Measurements from ENCODE around the gene GFRA1. TPM values are rescaled to one million over a fixed set of nuclear protein-coding genes. Genes with fewer than 3 reads are reported as not detected.

GFRA1 gene
- polyA plus RNA-seq, 6 donors from 2014 or later: not detected

- no peaks in the 10 kb centered on the region for H3K4me1 Mint-ChIP-seq
- peaks cover 0 to 4% (median 2%) of the 10 kb centered on the region in 7 donors for H3K9me3 Mint-ChIP-seq
- ATAC-seq (ENCODE audit: low read depth in 2 of 2) (no peak), DNase-seq (no peak)
- H3K4me3 Mint-ChIP-seq: no peak overlapping the region
- H3K27me3 Mint-ChIP-seq: peaks cover 30 to 43% (median 41%) of the 10 kb centered on the region in 3 donors
- H3K27ac Mint-ChIP-seq: no peak overlapping the region
- H3K36me3 Mint-ChIP-seq: no peaks in the 10 kb centered on the region
These were observed 7.3 kb downstream of the GFRA1 start for GRCh38 chr10:116265686-116266085.

GRCh38 chr10:116263870-116264655, 8.9 kb downstream of the GFRA1 start:
- Mint-ChIP-seq H3K9me3 (peaks cover 0 to 4% (median 2%) of the 10 kb centered on the region in 7 donors), H3K4me3 (no peak overlapping the region), H3K4me1 (no peaks in the 10 kb centered on the region), H3K27me3 (peaks cover 15 to 28% (median 27%) of the 10 kb centered on the region in 3 donors), H3K36me3 (no peaks in the 10 kb centered on the region), H3K27ac (no peak overlapping the region)
- DNase-seq: no peak
- no peak for ATAC-seq (ENCODE audit: low read depth in 2 of 2)

- H3K4me3 Mint-ChIP-seq: no peak overlapping the region
- H3K4me1 Mint-ChIP-seq: no peaks in the 10 kb centered on the region
- no peak for DNase-seq
- H3K9me3 Mint-ChIP-seq: peaks cover 0 to 4% (median 1%) of the 10 kb centered on the region in 7 donors
- H3K36me3 Mint-ChIP-seq: no peaks in the 10 kb centered on the region
- no peak overlapping the region for H3K27ac Mint-ChIP-seq
- H3K27me3 Mint-ChIP-seq: peaks cover 1 to 19% (median 15%) of the 10 kb centered on the region in 3 donors
- ATAC-seq (ENCODE audit: low read depth in 2 of 2): no peak
These were observed 10.3 kb downstream of the GFRA1 start for GRCh38 chr10:116262678-116263077.

- H3K9me3 Mint-ChIP-seq: peaks cover 0 to 4% (median 0%) of the 10 kb centered on the region in 7 donors
These were observed 12.4 kb downstream of the GFRA1 start for GRCh38 chr10:116260599-116260998.

GRCh38 chr10:116259638-116260037, 13.4 kb downstream of the GFRA1 start:
- Mint-ChIP-seq H3K27ac (no peak overlapping the region), H3K4me1 (no peaks in the 10 kb centered on the region), H3K9me3 (peaks cover 0 to 4% (median 0%) of the 10 kb centered on the region in 7 donors), H3K27me3 (peaks cover 0 to 14% (median 7%) of the 10 kb centered on the region in 3 donors), H3K4me3 (no peak overlapping the region), H3K36me3 (no peaks in the 10 kb centered on the region)
- DNase-seq (no peak), ATAC-seq (ENCODE audit: low read depth in 2 of 2) (no peak)

More at GRCh38 chr10:116260599-116260998, 12.4 kb downstream of the GFRA1 start:
- Mint-ChIP-seq H3K4me1 (no peaks in the 10 kb centered on the region), H3K36me3 (no peaks in the 10 kb centered on the region), H3K27ac (no peak overlapping the region), H3K27me3 (peaks cover 0 to 12% (median 2%) of the 10 kb centered on the region in 3 donors), H3K4me3 (no peak overlapping the region)
- ATAC-seq (ENCODE audit: low read depth in 2 of 2): no peak
- DNase-seq: no peak

GRCh38 chr10:116257785-116258184, 15.2 kb downstream of the GFRA1 start:
- DNase-seq (no peak), ATAC-seq (ENCODE audit: low read depth in 2 of 2) (no peak)
- H3K36me3 Mint-ChIP-seq: no peaks in the 10 kb centered on the region
- no peak overlapping the region for H3K4me3 Mint-ChIP-seq
- H3K27ac Mint-ChIP-seq: no peak overlapping the region
- peaks cover 0 to 14% (median 8%) of the 10 kb centered on the region in 3 donors for H3K27me3 Mint-ChIP-seq
- H3K9me3 Mint-ChIP-seq: peaks cover 0 to 4% (median 0%) of the 10 kb centered on the region in 7 donors
- H3K4me1 Mint-ChIP-seq: no peaks in the 10 kb centered on the region

GRCh38 chr10:116256752-116257259, 16.2 kb downstream of the GFRA1 start:
- H3K4me3 Mint-ChIP-seq: no peak overlapping the region
- no peaks in the 10 kb centered on the region for H3K36me3 Mint-ChIP-seq
- no peak overlapping the region for H3K27ac Mint-ChIP-seq
- ATAC-seq (ENCODE audit: low read depth in 2 of 2): no peak
- H3K9me3 Mint-ChIP-seq: peaks cover 0 to 4% (median 0%) of the 10 kb centered on the region in 7 donors
- peaks cover 0 to 14% (median 8%) of the 10 kb centered on the region in 3 donors for H3K27me3 Mint-ChIP-seq
- no peaks in the 10 kb centered on the region for H3K4me1 Mint-ChIP-seq
- DNase-seq: no peak

- DNase-seq (no peak), ATAC-seq (ENCODE audit: low read depth in 2 of 2) (no peak)
- Mint-ChIP-seq H3K9me3 (peaks cover 0 to 4% (median 0%) of the 10 kb centered on the region in 7 donors), H3K4me1 (no peaks in the 10 kb centered on the region), H3K36me3 (no peaks in the 10 kb centered on the region), H3K27me3 (peaks cover 0 to 14% (median 8%) of the 10 kb centered on the region in 3 donors), H3K27ac (no peak overlapping the region), H3K4me3 (no peak overlapping the region)
These were observed 16.9 kb downstream of the GFRA1 start for GRCh38 chr10:116255886-116256751.

GRCh38 chr10:116254422-116255155, 18.4 kb downstream of the GFRA1 start:
- H3K27me3 Mint-ChIP-seq: peaks cover 0 to 14% (median 8%) of the 10 kb centered on the region in 3 donors
- no peak for DNase-seq
- ATAC-seq (ENCODE audit: low read depth in 2 of 2): no peak
- H3K4me3 Mint-ChIP-seq: no peak overlapping the region
- no peak overlapping the region for H3K27ac Mint-ChIP-seq
- peaks cover 0 to 4% (median 0%) of the 10 kb centered on the region in 7 donors for H3K9me3 Mint-ChIP-seq
- no peaks in the 10 kb centered on the region for H3K36me3 Mint-ChIP-seq
- no peaks in the 10 kb centered on the region for H3K4me1 Mint-ChIP-seq

- no peaks in the 10 kb centered on the region for H3K4me1 Mint-ChIP-seq
- no peak overlapping the region for H3K4me3 Mint-ChIP-seq
- H3K27me3 Mint-ChIP-seq: peaks cover 0 to 14% (median 8%) of the 10 kb centered on the region in 3 donors
- ATAC-seq (ENCODE audit: low read depth in 2 of 2): no peak
- DNase-seq: no peak
- peaks cover 0 to 4% (median 0%) of the 10 kb centered on the region in 7 donors for H3K9me3 Mint-ChIP-seq
- H3K27ac Mint-ChIP-seq: no peak overlapping the region
- H3K36me3 Mint-ChIP-seq: no peaks in the 10 kb centered on the region
These were observed 19.3 kb downstream of the GFRA1 start for GRCh38 chr10:116253716-116254115.

GRCh38 chr10:116251602-116252395, 21.2 kb downstream of the GFRA1 start:
- H3K4me1 Mint-ChIP-seq: no peaks in the 10 kb centered on the region
- peaks cover 0 to 8% (median 5%) of the 10 kb centered on the region in 3 donors for H3K27me3 Mint-ChIP-seq
- DNase-seq: no peak
- H3K27ac Mint-ChIP-seq: no peak overlapping the region
- H3K36me3 Mint-ChIP-seq: no peaks in the 10 kb centered on the region
- H3K9me3 Mint-ChIP-seq: peaks cover 0 to 4% (median 0%) of the 10 kb centered on the region in 7 donors
- no peak for ATAC-seq (ENCODE audit: low read depth in 2 of 2)
- no peak overlapping the region for H3K4me3 Mint-ChIP-seq

GRCh38 chr10:116247691-116248090, 25.3 kb downstream of the GFRA1 start:
- DNase-seq: no peak
- Mint-ChIP-seq H3K4me1 (no peaks in the 10 kb centered on the region), H3K27ac (no peak overlapping the region), H3K4me3 (no peak overlapping the region), H3K9me3 (peaks cover 0 to 4% (median 0%) of the 10 kb centered on the region in 7 donors), H3K36me3 (no peaks in the 10 kb centered on the region), H3K27me3 (no peaks in the 10 kb centered on the region)
- ATAC-seq (ENCODE audit: low read depth in 2 of 2): no peak

Data from naive B cell (primary cell).